ENCODE results near the gene COL2A1.

- TF ChIP-seq GATA3 (IDR thresholded peaks at IDR 0.05; ENCODE audit: low read depth, low read length) (no peak), GATA2 (IDR thresholded peaks at IDR 0.05; ENCODE audit: low read depth, low read length) (no peak)
Observed at GRCh38 chr12:48022180-48022521, 17.9 kb upstream of the COL2A1 start.

All from SH-SY5Y (cell line).